Parathyroid adenoma (tissue), 2 donors: Measurements from ENCODE around the gene LEFTY1.

Source experiments
- H2AFZ ChIP-seq: fragments of 300-600 bp; sonication (generic); one replicate; pipeline ENCODE4 v1.7.0; 2017; ENCODE audit warnings: antibody characterized with exemption, mild to moderate bottlenecking
- H3K27ac ChIP-seq: fragments of 300-600 bp; sonication (generic); one replicate; pipeline ENCODE4 v1.7.0; 2017
- H3K27me3 ChIP-seq: fragments of 300-600 bp; sonication (generic); one replicate; pipeline ENCODE4 v1.7.0; 2017; ENCODE audit warnings: low read length; ENCODE audit not compliant: control insufficient read depth, insufficient read depth
- H3K36me3 ChIP-seq: fragments of 300-600 bp; sonication (generic); one replicate; pipeline ENCODE4 v1.7.0; 2017; ENCODE audit warnings: low read length; ENCODE audit not compliant: control insufficient read depth, insufficient read depth
- H3K4me1 ChIP-seq: fragments of 300-600 bp; sonication (generic); one replicate; pipeline ENCODE4 v1.7.0; 2017; ENCODE audit warnings: control low read depth
- H3K4me2 ChIP-seq: fragments of 300-600 bp; sonication (generic); one replicate; pipeline ENCODE4 v1.7.0; 2017; ENCODE audit warnings: low read length
- H3K4me3 ChIP-seq: fragments of 300-600 bp; sonication (generic); one replicate; pipeline ENCODE4 v1.7.0; 2017; ENCODE audit warnings: low read depth, low read length
- H3K79me2 ChIP-seq: fragments of 300-600 bp; sonication (generic); one replicate; pipeline ENCODE4 v1.7.0; 2017; ENCODE audit warnings: control low read depth
- H3K9ac ChIP-seq: fragments of 300-600 bp; sonication (generic); one replicate; pipeline ENCODE4 v1.7.0; 2017; ENCODE audit warnings: mild to moderate bottlenecking
- H3K9me3 ChIP-seq: fragments of 300-600 bp; sonication (generic); one replicate; pipeline ENCODE4 v1.7.0; 2017; ENCODE audit warnings: low read length; ENCODE audit not compliant: control insufficient read depth
- CTCF ChIP-seq: fragments of 300-600 bp; sonication (generic); IDR thresholded peaks from one replicate; pipeline ENCODE4 v1.7.0; 2017; ENCODE audit warnings: antibody characterized with exemption, mild to moderate bottlenecking
- donor health status: primary hyperparathyroidism.

LEFTY1 gene

DNA sequence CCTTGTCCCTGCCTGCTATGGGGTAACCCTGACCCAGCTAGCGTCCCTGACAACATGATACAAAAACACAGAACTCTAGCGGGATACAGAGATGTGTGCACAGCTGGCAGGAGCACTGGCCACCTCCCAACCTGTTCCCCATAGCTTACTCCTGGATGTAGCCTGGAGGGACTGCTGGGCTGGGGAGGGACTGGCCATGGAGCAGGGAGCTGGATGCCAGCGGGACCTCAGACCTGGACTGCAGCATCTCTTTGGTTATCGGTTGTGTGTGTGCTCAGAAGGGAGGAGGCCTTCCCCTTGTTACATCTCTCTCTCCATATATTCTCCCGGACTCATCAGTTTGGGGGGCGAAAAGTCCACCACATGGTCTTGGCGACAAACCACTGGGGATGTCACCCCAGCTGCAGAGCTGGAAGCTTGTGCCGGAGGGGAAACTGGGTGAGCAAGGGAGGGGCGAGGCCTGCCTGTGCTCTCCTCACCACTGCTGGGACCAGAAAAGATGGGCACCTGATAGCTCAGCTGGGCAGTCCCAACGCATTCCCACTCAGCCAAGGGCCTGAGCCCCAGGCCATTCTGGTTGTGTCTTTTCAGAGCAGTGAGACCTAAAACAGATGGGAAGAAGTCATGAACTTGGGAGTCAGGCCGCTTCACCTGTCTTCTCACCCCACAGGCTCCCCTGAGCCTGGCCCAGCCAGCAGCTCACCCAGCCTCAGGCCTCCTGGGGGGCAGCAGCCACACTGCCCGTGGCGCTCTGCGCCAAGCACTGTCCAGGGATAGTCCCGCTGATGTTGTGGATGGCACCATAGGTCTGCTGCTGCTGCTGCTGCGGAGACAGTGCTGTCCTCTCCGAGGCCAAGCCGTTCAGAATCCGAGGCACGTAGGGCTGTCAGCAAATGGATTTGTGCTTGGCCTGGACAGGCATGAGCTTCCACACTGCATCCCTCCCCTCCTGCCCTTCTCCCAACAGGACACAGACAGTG, 42.3 kb downstream of the LEFTY1 start:
- no peaks in the 10 kb centered on the region for H3K9me3 ChIP-seq
- no peak overlapping the region for H3K27ac ChIP-seq
- H3K4me2 ChIP-seq, result no peak overlapping the region
- no peak overlapping the region for H3K4me3 ChIP-seq
- no peak overlapping the region for H3K9ac ChIP-seq
- no peak overlapping the region for H2AFZ ChIP-seq
- H3K27me3 ChIP-seq, result no peaks in the 10 kb centered on the region
- no peak for TF ChIP-seq CTCF
- H3K4me1 ChIP-seq, result no peaks in the 10 kb centered on the region
- no peaks in the 10 kb centered on the region for H3K36me3 ChIP-seq
- no peaks in the 10 kb centered on the region for H3K79me2 ChIP-seq

- Histone ChIP-seq H3K27me3 (no peaks in the 10 kb centered on the region), H3K36me3 (no peaks in the 10 kb centered on the region), H3K4me1 (no peaks in the 10 kb centered on the region), H3K4me3 (no peak overlapping the region), H3K9me3 (no peaks in the 10 kb centered on the region), H3K9ac (no peak overlapping the region), H3K79me2 (no peaks in the 10 kb centered on the region), H2AFZ (no peak overlapping the region), H3K27ac (no peak overlapping the region), H3K4me2 (no peak overlapping the region)
- TF ChIP-seq CTCF, result peak; percentile 52
Measured at GRCh38 chr1:225845571-225846259, 43.2 kb downstream of the LEFTY1 start.

DNA sequence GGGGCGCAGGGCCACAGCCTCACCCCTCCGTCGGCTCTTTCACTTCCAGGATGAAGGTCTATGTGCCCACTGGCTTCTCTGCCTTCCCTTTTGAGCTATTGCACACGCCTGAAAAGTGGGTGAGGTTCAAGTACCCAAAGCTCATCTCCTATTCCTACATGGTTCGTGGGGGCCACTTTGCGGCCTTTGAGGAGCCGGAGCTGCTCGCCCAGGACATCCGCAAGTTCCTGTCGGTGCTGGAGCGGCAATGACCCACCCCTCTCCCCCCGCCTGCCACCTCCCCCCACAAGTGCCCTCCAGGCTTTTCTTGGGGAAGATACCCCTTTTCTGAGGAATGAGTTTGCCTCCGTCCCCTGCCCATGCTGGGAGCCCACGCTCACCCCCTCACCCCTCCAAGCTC, 43.8 kb downstream of the LEFTY1 start:
- H3K27ac ChIP-seq, result no peak overlapping the region
- no peaks in the 10 kb centered on the region for H3K9me3 ChIP-seq
- no peak for TF ChIP-seq CTCF
- H3K4me3 ChIP-seq, result no peak overlapping the region
- no peak overlapping the region for H3K9ac ChIP-seq
- H3K4me2 ChIP-seq, result no peak overlapping the region
- no peak overlapping the region for H2AFZ ChIP-seq
- no peaks in the 10 kb centered on the region for H3K79me2 ChIP-seq
- no peaks in the 10 kb centered on the region for H3K4me1 ChIP-seq
- H3K27me3 ChIP-seq, result no peaks in the 10 kb centered on the region
- H3K36me3 ChIP-seq, result no peaks in the 10 kb centered on the region

DNA sequence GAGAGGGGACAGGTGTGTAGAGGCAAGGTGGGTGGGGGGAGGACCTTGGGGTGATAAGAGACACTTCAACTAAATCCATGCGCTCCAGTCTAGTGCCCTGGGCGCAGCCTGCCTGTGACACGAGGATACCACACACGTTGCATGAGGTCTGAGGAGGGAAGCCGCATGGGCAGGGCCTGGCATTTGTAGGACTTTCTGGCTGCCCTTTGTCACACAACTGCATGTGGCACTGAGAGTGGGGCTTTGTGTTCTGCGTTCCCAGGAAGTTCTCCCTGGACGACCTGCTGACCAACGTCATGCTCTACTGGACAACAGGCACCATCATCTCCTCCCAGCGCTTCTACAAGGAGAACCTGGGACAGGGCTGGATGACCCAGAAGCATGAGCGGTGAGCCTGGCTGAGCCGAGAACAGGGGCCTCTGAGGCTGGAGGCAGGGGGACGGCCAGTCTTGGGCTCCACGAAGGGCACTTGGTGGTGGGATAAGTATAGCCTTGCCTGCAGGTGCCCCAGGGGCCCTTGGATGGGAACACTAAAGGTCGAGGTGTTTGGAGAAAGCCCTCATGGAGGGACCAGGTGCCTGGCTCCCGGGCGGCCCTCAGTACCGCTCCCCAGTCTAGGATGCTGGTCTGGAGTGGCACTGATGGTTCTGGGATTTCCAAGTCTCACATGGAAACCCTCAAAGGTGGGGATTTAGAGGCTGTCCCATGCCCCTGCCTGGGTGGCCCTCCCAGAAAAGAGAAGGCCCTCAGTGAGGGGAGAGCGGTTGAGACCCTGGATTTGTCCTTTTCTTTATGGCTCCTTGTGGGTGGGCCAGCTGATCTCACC, 44.5 kb downstream of the LEFTY1 start:
- Histone ChIP-seq H3K36me3 (no peaks in the 10 kb centered on the region), H3K27ac (no peak overlapping the region), H3K27me3 (no peaks in the 10 kb centered on the region), H3K4me3 (no peak overlapping the region), H3K79me2 (no peaks in the 10 kb centered on the region), H3K9me3 (no peaks in the 10 kb centered on the region), H3K4me2 (no peak overlapping the region), H3K4me1 (no peaks in the 10 kb centered on the region), H3K9ac (no peak overlapping the region), H2AFZ (no peak overlapping the region)
- TF ChIP-seq CTCF, result no peak
